Parathyroid adenoma (tissue), 2 donors: Measurements from ENCODE around the gene NAB2.

Source experiments
- H2AFZ ChIP-seq: fragments of 300-600 bp; sonication (generic); one replicate; pipeline ENCODE4 v1.7.0; 2017; ENCODE audit warnings: antibody characterized with exemption, mild to moderate bottlenecking
- H3K27ac ChIP-seq: fragments of 300-600 bp; sonication (generic); one replicate; pipeline ENCODE4 v1.7.0; 2017
- H3K27me3 ChIP-seq: fragments of 300-600 bp; sonication (generic); one replicate; pipeline ENCODE4 v1.7.0; 2017; ENCODE audit warnings: low read length; ENCODE audit not compliant: control insufficient read depth, insufficient read depth
- H3K36me3 ChIP-seq: fragments of 300-600 bp; sonication (generic); one replicate; pipeline ENCODE4 v1.7.0; 2017; ENCODE audit warnings: low read length; ENCODE audit not compliant: control insufficient read depth, insufficient read depth
- H3K4me1 ChIP-seq: fragments of 300-600 bp; sonication (generic); one replicate; pipeline ENCODE4 v1.7.0; 2017; ENCODE audit warnings: control low read depth
- H3K4me2 ChIP-seq: fragments of 300-600 bp; sonication (generic); one replicate; pipeline ENCODE4 v1.7.0; 2017; ENCODE audit warnings: low read length
- H3K4me3 ChIP-seq: fragments of 300-600 bp; sonication (generic); one replicate; pipeline ENCODE4 v1.7.0; 2017; ENCODE audit warnings: low read depth, low read length
- H3K79me2 ChIP-seq: fragments of 300-600 bp; sonication (generic); one replicate; pipeline ENCODE4 v1.7.0; 2017; ENCODE audit warnings: control low read depth
- H3K9ac ChIP-seq: fragments of 300-600 bp; sonication (generic); one replicate; pipeline ENCODE4 v1.7.0; 2017; ENCODE audit warnings: mild to moderate bottlenecking
- H3K9me3 ChIP-seq: fragments of 300-600 bp; sonication (generic); one replicate; pipeline ENCODE4 v1.7.0; 2017; ENCODE audit warnings: low read length; ENCODE audit not compliant: control insufficient read depth
- TF ChIP-seq, protein P1 (sequence below): fragments of 300-600 bp; sonication (generic); IDR thresholded peaks from one replicate; pipeline ENCODE4 v1.7.0; 2017; ENCODE audit warnings: antibody characterized with exemption, mild to moderate bottlenecking
- donor health status: primary hyperparathyroidism.

The NAB2 gene

GRCh38 chr12:57126561-57126960 lies 37.6 kb downstream of the NAB2 start:
- Histone ChIP-seq H3K4me1 (no peaks in the 10 kb centered on the region), H3K27ac (peak overlapping the region; percentile 98), H3K9ac (no peak overlapping the region), H3K27me3 (no peaks in the 10 kb centered on the region), H2AFZ (peak overlapping the region; percentile 100), H3K79me2 (peaks cover 5% of the 10 kb centered on the region), H3K4me3 (no peak overlapping the region), H3K9me3 (no peaks in the 10 kb centered on the region), H3K36me3 (no peaks in the 10 kb centered on the region), H3K4me2 (no peak overlapping the region)
- TF ChIP-seq, protein P1, sequence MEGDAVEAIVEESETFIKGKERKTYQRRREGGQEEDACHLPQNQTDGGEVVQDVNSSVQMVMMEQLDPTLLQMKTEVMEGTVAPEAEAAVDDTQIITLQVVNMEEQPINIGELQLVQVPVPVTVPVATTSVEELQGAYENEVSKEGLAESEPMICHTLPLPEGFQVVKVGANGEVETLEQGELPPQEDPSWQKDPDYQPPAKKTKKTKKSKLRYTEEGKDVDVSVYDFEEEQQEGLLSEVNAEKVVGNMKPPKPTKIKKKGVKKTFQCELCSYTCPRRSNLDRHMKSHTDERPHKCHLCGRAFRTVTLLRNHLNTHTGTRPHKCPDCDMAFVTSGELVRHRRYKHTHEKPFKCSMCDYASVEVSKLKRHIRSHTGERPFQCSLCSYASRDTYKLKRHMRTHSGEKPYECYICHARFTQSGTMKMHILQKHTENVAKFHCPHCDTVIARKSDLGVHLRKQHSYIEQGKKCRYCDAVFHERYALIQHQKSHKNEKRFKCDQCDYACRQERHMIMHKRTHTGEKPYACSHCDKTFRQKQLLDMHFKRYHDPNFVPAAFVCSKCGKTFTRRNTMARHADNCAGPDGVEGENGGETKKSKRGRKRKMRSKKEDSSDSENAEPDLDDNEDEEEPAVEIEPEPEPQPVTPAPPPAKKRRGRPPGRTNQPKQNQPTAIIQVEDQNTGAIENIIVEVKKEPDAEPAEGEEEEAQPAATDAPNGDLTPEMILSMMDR: no peak

GRCh38 chr12:57127101-57127725 lies 38.3 kb downstream of the NAB2 start:
- Histone ChIP-seq H3K27me3 (no peaks in the 10 kb centered on the region), H3K4me1 (no peaks in the 10 kb centered on the region), H3K4me2 (peak overlapping the region; percentile 100), H2AFZ (peak overlapping the region; percentile 100), H3K4me3 (peak overlapping the region; percentile 90), H3K9me3 (no peaks in the 10 kb centered on the region), H3K36me3 (no peaks in the 10 kb centered on the region), H3K27ac (peak overlapping the region; percentile 98), H3K79me2 (peaks cover 5% of the 10 kb centered on the region), H3K9ac (no peak overlapping the region)
- TF ChIP-seq, protein P1: peak; percentile 36

DNA sequence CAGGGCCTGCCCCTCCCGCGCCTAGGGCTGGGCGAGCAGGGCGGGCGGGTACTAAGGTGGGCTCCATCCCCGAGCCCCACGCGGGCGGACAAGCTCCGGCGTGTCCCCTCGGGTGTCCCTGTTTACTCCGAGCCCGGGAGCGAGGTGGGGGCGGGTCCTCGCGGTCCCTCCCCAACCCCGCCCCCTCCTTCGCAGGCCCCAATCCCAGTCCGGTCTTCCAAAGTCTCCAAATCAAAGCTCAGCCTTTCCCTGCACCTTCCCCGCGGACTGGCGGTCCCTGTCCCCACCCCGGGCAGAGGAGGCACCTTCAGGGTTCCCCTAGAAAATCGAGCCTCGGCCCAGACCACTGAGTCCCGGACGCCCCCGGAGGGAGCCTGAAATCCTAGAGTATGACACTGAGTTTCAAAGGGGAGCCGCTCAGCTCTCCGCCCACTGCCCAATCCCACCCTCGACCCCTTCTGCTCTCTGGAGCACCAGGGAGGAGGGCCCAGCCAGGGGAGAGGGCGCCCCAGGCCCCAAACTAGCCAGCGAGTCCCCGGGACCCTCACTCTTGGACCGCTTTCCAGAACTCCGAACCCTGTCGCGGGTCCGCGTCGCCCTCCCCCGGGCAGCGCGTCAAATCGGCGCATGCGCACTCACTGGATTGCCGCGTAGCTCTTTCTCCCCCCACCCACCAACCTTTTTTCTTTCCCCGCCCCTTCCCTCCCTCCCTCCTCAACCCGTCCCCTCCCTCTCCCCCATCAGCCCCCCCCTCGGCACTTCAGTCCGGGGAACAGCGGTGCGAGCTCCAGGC lies 39.0 kb downstream of the NAB2 start, which contains the start of gene LRP1:
Gene LRP1 (plus strand): TSS at position 758 of the 793 bp plus-strand sequence. CDS start 482 bp downstream, outside the sequence.
- Histone ChIP-seq H3K4me1 (no peaks in the 10 kb centered on the region), H3K9ac (peak within 1 kb of the TSS; percentile 95), H2AFZ (peak within 1 kb of the TSS; percentile 100), H3K36me3 (no peaks in the 10 kb centered on the region), H3K79me2 (peaks cover 5% of the 10 kb centered on the region), H3K9me3 (no peaks in the 10 kb centered on the region), H3K4me2 (peak within 1 kb of the TSS; percentile 100), H3K27me3 (no peaks in the 10 kb centered on the region), H3K4me3 (peak within 1 kb of the TSS; percentile 90), H3K27ac (peak within 1 kb of the TSS; percentile 98)
- TF ChIP-seq, protein P1: no peak

- Histone ChIP-seq H3K9ac (no peak overlapping the region), H3K27ac (peak overlapping the region; percentile 17), H3K4me3 (peak overlapping the region; percentile 90), H3K27me3 (no peaks in the 10 kb centered on the region), H2AFZ (peak overlapping the region; percentile 80), H3K4me1 (no peaks in the 10 kb centered on the region), H3K79me2 (peaks cover 5% of the 10 kb centered on the region), H3K4me2 (peak overlapping the region; percentile 100), H3K36me3 (no peaks in the 10 kb centered on the region), H3K9me3 (no peaks in the 10 kb centered on the region)
- TF ChIP-seq, protein P1: no peak
Measured at GRCh38 chr12:57128519-57129247, 39.8 kb downstream of the NAB2 start.
